H9 (cell line): ENCODE results near the gene SYTL5. TPM values are rescaled to one million over a fixed set of nuclear protein-coding genes. Genes with fewer than 3 reads are reported as not detected.

Experiments
- DNase-seq: peaks from one replicate; pipeline ENCODE4 v3.0.0-alpha.2; 2017
- H2AFZ ChIP-seq: one replicate; pipeline ENCODE4 v1.6.1; 2013; ENCODE audit warnings: mild to moderate bottlenecking, low read length, control low read depth, moderate library complexity
- H2AK5ac ChIP-seq: 2 replicates; pipeline ENCODE4 v1.6.1; 2013; ENCODE audit warnings: low read length, control low read depth, mixed read lengths; ENCODE audit not compliant: insufficient read length
- H2BK120ac ChIP-seq: one replicate; pipeline ENCODE4 v1.6.1; 2013; ENCODE audit warnings: low read depth, mild to moderate bottlenecking, low read length, control low read depth, inconsistent platforms; ENCODE audit not compliant: poor library complexity, severe bottlenecking
- H2BK12ac ChIP-seq: 2 replicates; pipeline ENCODE4 v1.6.1; 2013; ENCODE audit warnings: low read length, control low read depth, mixed read lengths, low read depth; ENCODE audit not compliant: insufficient read length
- H2BK15ac ChIP-seq: 2 replicates; pipeline ENCODE4 v1.6.1; 2013; ENCODE audit warnings: low read depth, low read length, control low read depth
- H2BK20ac ChIP-seq: one replicate; pipeline ENCODE4 v1.6.1; 2013; ENCODE audit warnings: low read depth, mild to moderate bottlenecking, low read length, control low read depth, inconsistent platforms; ENCODE audit not compliant: poor library complexity, severe bottlenecking
- H2BK5ac ChIP-seq: 2 replicates; pipeline ENCODE4 v1.6.1; 2013; ENCODE audit warnings: low read length, control low read depth, mixed read lengths; ENCODE audit not compliant: insufficient read length
- H3K14ac ChIP-seq: 2 replicates; pipeline ENCODE4 v1.6.1; 2013; ENCODE audit warnings: low read length, control low read depth; ENCODE audit not compliant: insufficient read depth
- H3K18ac ChIP-seq: 2 replicates; pipeline ENCODE4 v1.6.1; 2013; ENCODE audit warnings: low read depth, mild to moderate bottlenecking, mixed read lengths, low read length, control low read depth; ENCODE audit not compliant: insufficient read length
- H3K23ac ChIP-seq: 2 replicates; pipeline ENCODE4 v1.6.1; 2013; ENCODE audit warnings: low read length, control low read depth, mixed read lengths, low read depth; ENCODE audit not compliant: insufficient read length
- H3K23me2 ChIP-seq: 2 replicates; pipeline ENCODE4 v1.6.1; 2013; ENCODE audit warnings: low read depth, mild to moderate bottlenecking, mixed read lengths, low read length, control low read depth; ENCODE audit not compliant: insufficient read length, poor library complexity, severe bottlenecking
- H3K27ac ChIP-seq: 2 replicates; pipeline ENCODE4 v1.5.1; 2013; ENCODE audit warnings: low read length, control low read depth, mixed read lengths, low read depth; ENCODE audit not compliant: insufficient read length
- H3K27me3 ChIP-seq: 2 replicates; pipeline ENCODE4 v1.6.1; 2013; ENCODE audit warnings: low read length, control low read depth, inconsistent platforms; ENCODE audit not compliant: insufficient read depth
- H3K4ac ChIP-seq: 2 replicates; pipeline ENCODE4 v1.6.1; 2013; ENCODE audit warnings: low read depth, mild to moderate bottlenecking, control low read depth, inconsistent platforms, low read length, moderate library complexity
- H3K4me1 ChIP-seq: 2 replicates; pipeline ENCODE4 v1.6.1; 2013; ENCODE audit warnings: low read length, control low read depth, inconsistent platforms; ENCODE audit not compliant: insufficient read depth
- H3K4me2 ChIP-seq: 2 replicates; pipeline ENCODE4 v1.6.1; 2013; ENCODE audit warnings: low read length, control low read depth, mixed read lengths; ENCODE audit not compliant: insufficient read length, insufficient read depth
- H3K56ac ChIP-seq: 2 replicates; pipeline ENCODE4 v1.6.1; 2013; ENCODE audit warnings: low read depth, mild to moderate bottlenecking, mixed read lengths, low read length, control low read depth; ENCODE audit not compliant: insufficient read length
- H3K79me1 ChIP-seq: 2 replicates; pipeline ENCODE4 v1.6.1; 2013; ENCODE audit warnings: low read depth, mild to moderate bottlenecking, moderate library complexity, low read length, control low read depth, inconsistent platforms; ENCODE audit not compliant: insufficient read depth, poor library complexity, severe bottlenecking
- H3K79me2 ChIP-seq: 2 replicates; pipeline ENCODE4 v1.6.1; 2013; ENCODE audit warnings: low read length, control low read depth, inconsistent platforms; ENCODE audit not compliant: insufficient read depth
- H3K9ac ChIP-seq: 2 replicates; pipeline ENCODE4 v1.6.1; 2013; ENCODE audit warnings: low read length, control low read depth, mixed read lengths; ENCODE audit not compliant: insufficient read length; ENCODE audit errors: extremely low read depth
- H3K9me3 ChIP-seq: one replicate; pipeline ENCODE4 v1.6.1; 2013; ENCODE audit warnings: low read depth, low read length, inconsistent platforms; ENCODE audit not compliant: control insufficient read depth
- H3T11ph ChIP-seq: one replicate; pipeline ENCODE4 v1.6.1; 2013; ENCODE audit warnings: mild to moderate bottlenecking, low read length, control low read depth, inconsistent platforms
- H4K20me1 ChIP-seq: one replicate; pipeline ENCODE4 v1.6.1; 2013; ENCODE audit not compliant: control insufficient read depth, insufficient read length, insufficient read depth
- H4K5ac ChIP-seq: 2 replicates; pipeline ENCODE4 v1.6.1; 2013; ENCODE audit warnings: low read depth, mild to moderate bottlenecking, mixed read lengths, low read length, control low read depth; ENCODE audit not compliant: insufficient read length
- H4K8ac ChIP-seq: replicated peaks from 2 replicates; pipeline ENCODE4 v1.6.1; 2013; ENCODE audit warnings: low read length, control low read depth, mixed read lengths, low read depth; ENCODE audit not compliant: insufficient read length
- H4K91ac ChIP-seq: 2 replicates; pipeline ENCODE4 v1.6.1; 2013; ENCODE audit warnings: low read depth, mild to moderate bottlenecking, moderate library complexity, mixed read lengths, low read length, control low read depth; ENCODE audit not compliant: insufficient read length
- H3K27ac Mint-ChIP-seq, 3 experiments: 2 replicates in 2 of 3; 3 replicates in 1 of 3; pipeline ENCODE4 v1.8.0; 2020 to 2021; ENCODE audit warnings: mixed read lengths in 3 of 3, mild to moderate bottlenecking in 1 of 3, moderate library complexity in 1 of 3
- H3K27me3 Mint-ChIP-seq: 2 replicates; pipeline ENCODE4 v1.8.0; 2021; ENCODE audit warnings: low read depth, mild to moderate bottlenecking, moderate library complexity, mixed read lengths
- H3K36me3 Mint-ChIP-seq, 3 experiments: 2 replicates in 2 of 3; 3 replicates in 1 of 3; pipeline ENCODE4 v1.8.0; 2020 to 2021; ENCODE audit warnings: low read depth in 3 of 3, mixed read lengths in 3 of 3; ENCODE audit not compliant: insufficient read depth in 1 of 3
- H3K4me1 Mint-ChIP-seq, 2 experiments: 2 replicates each; pipeline ENCODE4 v1.8.0; 2020; ENCODE audit warnings: mixed read lengths in 2 of 2
- H3K4me3 Mint-ChIP-seq, 2 experiments: 2 replicates in 1 of 2; 3 replicates in 1 of 2; pipeline ENCODE4 v1.8.0; 2020 to 2021; ENCODE audit warnings: mild to moderate bottlenecking in 2 of 2, mixed read lengths in 2 of 2, moderate library complexity in 1 of 2
- H3K9me3 Mint-ChIP-seq, 2 experiments: 2 replicates in 1 of 2; 3 replicates in 1 of 2; pipeline ENCODE4 v1.8.0; 2020; ENCODE audit warnings: mild to moderate bottlenecking in 2 of 2, mixed read lengths in 2 of 2, moderate library complexity in 1 of 2
- WGBS: extraction: QIAGEN DNeasy Blood & Tissue Kit; methylation state at CpG from one replicate; pipeline ENCODE4 v1.1.7; 2013; ENCODE audit warnings: missing lambda C conversion rate, low lambda C conversion rate, mixed read lengths; ENCODE audit not compliant: insufficient read length; ENCODE audit errors: extremely low coverage; 5-methylcytosine and 5-hydroxymethylcytosine counted together
- total RNA-seq: library from RNA; stranded (reverse); gene quantifications from 2 replicates; pipeline ENCODE4 v1.2.1, GENCODE V29; 2021
- TF ChIP-seq, protein P1 (sequence below): fragments of 200-600 bp; sonication (generic); conservative IDR thresholded peaks from 3 replicates; pipeline ENCODE4 v1.8.0; 2021; ENCODE audit warnings: antibody characterized with exemption, mild to moderate bottlenecking

Gene SYTL5
- total RNA-seq, 1 experiment from 2014 or later, result 0.15 TPM

DNA sequence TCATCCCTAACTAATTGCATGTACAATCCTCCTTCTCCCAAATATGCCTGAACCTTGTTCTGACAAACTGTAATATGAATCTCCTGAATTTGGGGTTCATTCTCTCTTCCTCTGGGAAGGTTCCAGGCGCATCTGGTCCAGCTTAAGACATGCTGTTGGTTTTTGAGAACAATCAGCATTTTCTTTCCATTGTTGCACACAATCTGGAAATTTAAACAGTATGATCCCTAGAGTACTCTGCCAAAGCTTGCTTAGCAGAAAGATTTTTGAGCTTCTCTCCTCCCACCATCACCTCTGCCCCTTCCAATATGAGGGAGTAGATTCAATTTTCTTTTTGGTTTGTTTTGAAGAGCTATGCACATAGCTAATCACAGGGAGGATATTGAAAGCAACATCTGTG, 164.2 kb downstream of the SYTL5 start:
- Histone ChIP-seq H3K4me2 (no peak overlapping the region), H4K8ac (no peak overlapping the region)
- no peak overlapping the region for H3K27ac Mint-ChIP-seq

More for the DNA sequence above, 164.2 kb downstream of the SYTL5 start:
- Histone ChIP-seq H3K79me2 (no peaks in the 10 kb centered on the region), H2BK15ac (no peak overlapping the region), H3K23ac (no peak overlapping the region), H3K9ac (no peak overlapping the region), H2BK20ac (no peak overlapping the region), H3K56ac (no peak overlapping the region), H2AK5ac (no peak overlapping the region), H4K5ac (no peak overlapping the region), H2BK12ac (no peak overlapping the region), H3T11ph (no peak overlapping the region), H3K18ac (no peak overlapping the region), H4K91ac (no peak overlapping the region), H3K9me3 (no peaks in the 10 kb centered on the region), H3K79me1 (no peaks in the 10 kb centered on the region), H4K20me1 (no peaks in the 10 kb centered on the region), H3K23me2 (no peaks in the 10 kb centered on the region), H2BK120ac (no peak overlapping the region), H3K27me3 (no peaks in the 10 kb centered on the region), H3K27ac (no peak overlapping the region), H2BK5ac (no peak overlapping the region), H3K4me1 (no peaks in the 10 kb centered on the region; the same call in 1 of the 2 replicates), H3K14ac (no peak overlapping the region), H3K4ac (no peak overlapping the region), H2AFZ (no peak overlapping the region)
- no peak for DNase-seq
- Mint-ChIP-seq H3K9me3 (peaks cover 56 to 63% of the 10 kb centered on the region in 2 experiments), H3K27me3 (no peaks in the 10 kb centered on the region; the same call in 1 of the 2 replicates), H3K36me3 (peaks cover 0 to 5% (median 2%) of the 10 kb centered on the region in 3 experiments; a peak in 5 of 7 replicates), H3K4me3 (no peak overlapping the region), H3K4me1 (peaks cover 3 to 7% of the 10 kb centered on the region in 2 experiments; a peak in 2 of 4 replicates)
- WGBS, result no CpG with 5 or more reads among the region's 1 CpG
- TF ChIP-seq, protein P1, sequence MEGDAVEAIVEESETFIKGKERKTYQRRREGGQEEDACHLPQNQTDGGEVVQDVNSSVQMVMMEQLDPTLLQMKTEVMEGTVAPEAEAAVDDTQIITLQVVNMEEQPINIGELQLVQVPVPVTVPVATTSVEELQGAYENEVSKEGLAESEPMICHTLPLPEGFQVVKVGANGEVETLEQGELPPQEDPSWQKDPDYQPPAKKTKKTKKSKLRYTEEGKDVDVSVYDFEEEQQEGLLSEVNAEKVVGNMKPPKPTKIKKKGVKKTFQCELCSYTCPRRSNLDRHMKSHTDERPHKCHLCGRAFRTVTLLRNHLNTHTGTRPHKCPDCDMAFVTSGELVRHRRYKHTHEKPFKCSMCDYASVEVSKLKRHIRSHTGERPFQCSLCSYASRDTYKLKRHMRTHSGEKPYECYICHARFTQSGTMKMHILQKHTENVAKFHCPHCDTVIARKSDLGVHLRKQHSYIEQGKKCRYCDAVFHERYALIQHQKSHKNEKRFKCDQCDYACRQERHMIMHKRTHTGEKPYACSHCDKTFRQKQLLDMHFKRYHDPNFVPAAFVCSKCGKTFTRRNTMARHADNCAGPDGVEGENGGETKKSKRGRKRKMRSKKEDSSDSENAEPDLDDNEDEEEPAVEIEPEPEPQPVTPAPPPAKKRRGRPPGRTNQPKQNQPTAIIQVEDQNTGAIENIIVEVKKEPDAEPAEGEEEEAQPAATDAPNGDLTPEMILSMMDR, result no peak
